Keratinocyte (primary cell): Measurements from ENCODE around the gene AGBL3. TPM values are rescaled to one million over a fixed set of nuclear protein-coding genes. Genes with fewer than 3 reads are reported as not detected.

Experiments used
- DNase-seq: peaks from one replicate; pipeline ENCODE4 v3.0.0-alpha.2; 2011; ENCODE audit warnings: low read depth, missing footprints, low spot score
- FAIRE-seq: peaks from 2 replicates; lab custom pipeline; 2011; peaks lifted over from hg19 to GRCh38; lab: Jason Lieb, UNC
- H2AFZ ChIP-seq: 2 replicates; pipeline ENCODE4 v1.6.0; 2012; ENCODE audit warnings: low read length, control low read depth, inconsistent platforms; ENCODE audit not compliant: control insufficient read depth
- H3K27ac ChIP-seq: 2 replicates; pipeline ENCODE4 v1.5.1; 2011; ENCODE audit warnings: low read length; ENCODE audit not compliant: control insufficient read depth, insufficient read depth
- H3K27me3 ChIP-seq: 3 replicates; pipeline ENCODE4 v1.6.0; 2011; ENCODE audit warnings: low read length; ENCODE audit not compliant: control insufficient read depth, insufficient read depth; ENCODE audit errors: extremely low read depth
- H3K36me3 ChIP-seq, 2 experiments: 2 replicates in 1 of 2; 3 replicates in 1 of 2; pipeline ENCODE4 v1.5.1; 2011; ENCODE audit warnings: low read length in 2 of 2, mild to moderate bottlenecking in 1 of 2; ENCODE audit not compliant: control insufficient read depth in 2 of 2, insufficient read depth in 2 of 2; ENCODE audit errors: extremely low read depth in 1 of 2
- H3K4me1 ChIP-seq: 3 replicates; pipeline ENCODE4 v1.5.1; 2011; ENCODE audit warnings: low read length; ENCODE audit not compliant: control insufficient read depth, insufficient read depth; ENCODE audit errors: extremely low read depth
- H3K4me2 ChIP-seq: 3 replicates; pipeline ENCODE4 v1.6.0; 2011; ENCODE audit warnings: low read depth, low read length; ENCODE audit not compliant: control insufficient read depth, insufficient read depth; ENCODE audit errors: extremely low read depth
- H3K4me3 ChIP-seq, 3 experiments: fragments of 200-600 bp in 1 of 3; sonication (generic) in 1 of 3; 2 replicates in 2 of 3; 3 replicates in 1 of 3; pipeline ENCODE4 v1.5.1; 2011 to 2016; ENCODE audit warnings: low read length in 3 of 3, mild to moderate bottlenecking in 3 of 3, control low read depth in 2 of 3, inconsistent platforms in 1 of 3, low read depth in 1 of 3, mixed read lengths in 1 of 3, mixed run types in 1 of 3, moderate library complexity in 1 of 3; ENCODE audit not compliant: control insufficient read depth in 2 of 3, insufficient read depth in 2 of 3; ENCODE audit errors: extremely low read depth in 1 of 3
- H3K79me2 ChIP-seq: 2 replicates; pipeline ENCODE4 v1.6.0; 2012; ENCODE audit warnings: low read length; ENCODE audit not compliant: control insufficient read depth, insufficient read depth
- H3K9ac ChIP-seq: 3 replicates; pipeline ENCODE4 v1.6.0; 2011; ENCODE audit warnings: low read length; ENCODE audit not compliant: control insufficient read depth, insufficient read depth; ENCODE audit errors: extremely low read depth
- H3K9me1 ChIP-seq: 3 replicates; pipeline ENCODE4 v1.6.0; 2011; ENCODE audit warnings: low read length; ENCODE audit not compliant: control insufficient read depth, insufficient read depth; ENCODE audit errors: extremely low read depth
- H3K9me3 ChIP-seq: 2 replicates; pipeline ENCODE4 v1.5.1; 2012; ENCODE audit warnings: low read depth, low read length; ENCODE audit not compliant: control insufficient read depth
- H4K20me1 ChIP-seq: 3 replicates; pipeline ENCODE4 v1.6.0; 2011; ENCODE audit warnings: low read length; ENCODE audit not compliant: control insufficient read depth, insufficient read depth; ENCODE audit errors: extremely low read depth
- CTCF ChIP-seq, 3 experiments: IDR thresholded peaks in 1 of 3; conservative IDR thresholded peaks in 1 of 3; optimal IDR thresholded peaks in 1 of 3; 2 replicates in 2 of 3; 3 replicates in 1 of 3; pipeline versions ENCODE3 to v1.5.1; 2011; ENCODE audit warnings: low read length in 3 of 3, mild to moderate bottlenecking in 3 of 3, moderate library complexity in 2 of 3, control low read depth in 1 of 3, inconsistent platforms in 1 of 3; ENCODE audit not compliant: insufficient read depth in 2 of 3; ENCODE audit errors: extremely low read depth in 1 of 3
- EZH2 ChIP-seq: IDR thresholded peaks from one replicate; pipeline ENCODE4 v1.6.1; 2012; ENCODE audit warnings: inconsistent platforms, mild to moderate bottlenecking, low read length, moderate library complexity
- dilution Hi-C: fragments of 300-500 bp; cut with MboI; formaldehyde crosslinking; loops from one replicate; pipeline ENCODE4 v1.7.0; 2020; ENCODE audit warnings: low sequenced_read_pairs; ENCODE audit not compliant: extremely low pct_ligation_motif_present
- polyA plus RNA-seq, 5 experiments: library from polyadenylated mRNA; depleted of rRNA in 3 of 5; stranded (reverse) in 3 of 5; stranded (forward) in 1 of 5; unstranded in 1 of 5; fragments of >200 nt; gene quantifications; 1 replicate in 1 of 5; 2 replicates in 3 of 5; 3 replicates in 1 of 5; pipeline versions ENCODE4 v1.2.1 to v1.2.3, GENCODE V29; 2011 to 2012; ENCODE audit warnings: missing spikeins in 2 of 5, low read depth in 1 of 5, low replicate concordance in 1 of 5

AGBL3 gene
- polyA plus RNA-seq, 1 donor (not counting 4 experiments of a cell fraction or from before 2014, with no cell fraction given): 0.97 TPM

GRCh38 chr7:134959810-134960209, 26.5 kb upstream of the AGBL3 start:
- Histone ChIP-seq H3K4me2 (no peak overlapping the region), H3K27ac (no peak overlapping the region), H3K9me3 (no peaks in the 10 kb centered on the region), H3K4me1 (no peaks in the 10 kb centered on the region), H3K4me3 (no peak overlapping the region), H3K27me3 (no peaks in the 10 kb centered on the region), H3K79me2 (no peaks in the 10 kb centered on the region), H3K9ac (no peak overlapping the region), H3K9me1 (no peaks in the 10 kb centered on the region), H2AFZ (no peak overlapping the region), H3K36me3 (peaks cover 25 to 31% of the 10 kb centered on the region in 2 experiments), H4K20me1 (no peaks in the 10 kb centered on the region)
- DNase-seq (no peak), FAIRE-seq (no peak)
- dilution Hi-C loops: no loop called here
- TF ChIP-seq CTCF (optimal IDR thresholded peaks at IDR 0.05 in 1 of 3, IDR thresholded peaks at IDR 0.05 in 1 of 3, conservative IDR thresholded peaks at IDR 0.05 in 1 of 3; ENCODE audit: extremely low read depth in 1 of 3, insufficient read depth in 2 of 3, low read length in 3 of 3) (no peak), EZH2 (no peak)

GRCh38 chr7:134962270-134962780, 24.0 kb upstream of the AGBL3 start:
- Histone ChIP-seq H3K4me2 (no peak overlapping the region), H3K4me3 (no peak overlapping the region), H3K36me3 (peaks cover 25 to 37% of the 10 kb centered on the region in 2 experiments), H2AFZ (no peak overlapping the region), H3K9me1 (no peaks in the 10 kb centered on the region), H3K79me2 (no peaks in the 10 kb centered on the region), H4K20me1 (no peaks in the 10 kb centered on the region), H3K9ac (no peak overlapping the region), H3K4me1 (no peaks in the 10 kb centered on the region), H3K27ac (no peak overlapping the region), H3K27me3 (no peaks in the 10 kb centered on the region), H3K9me3 (no peaks in the 10 kb centered on the region)
- no peak for DNase-seq
- no peak for TF ChIP-seq CTCF (optimal IDR thresholded peaks at IDR 0.05 in 1 of 3, IDR thresholded peaks at IDR 0.05 in 1 of 3, conservative IDR thresholded peaks at IDR 0.05 in 1 of 3; ENCODE audit: extremely low read depth in 1 of 3, insufficient read depth in 2 of 3, low read length in 3 of 3)
- TF ChIP-seq EZH2: no peak
- dilution Hi-C loops: no loop called here
- FAIRE-seq: no peak
